Endothelial cell of umbilical vein (primary cell): ENCODE measurements around the gene SYT7.

Experiments
- EZH2 ChIP-seq: IDR thresholded peaks from 2 replicates; pipeline ENCODE4 v1.6.1; 2012; ENCODE audit warnings: borderline replicate concordance, low read depth, mild to moderate bottlenecking, moderate library complexity, low read length, inconsistent platforms; ENCODE audit not compliant: severe bottlenecking
- POLR2A ChIP-seq: IDR thresholded peaks from 2 replicates; pipeline ENCODE4 v1.6.1; 2012; ENCODE audit warnings: low read depth, mild to moderate bottlenecking, control low read depth, low read length
- POLR2AphosphoS5 ChIP-seq: IDR thresholded peaks from 2 replicates; pipeline ENCODE4 v1.6.1; 2012; ENCODE audit warnings: low read depth, mild to moderate bottlenecking, control low read depth, low read length, moderate library complexity; ENCODE audit not compliant: insufficient read depth
- TF ChIP-seq, protein P1 (sequence below), 2 donors: IDR thresholded peaks; 1 replicate in 1 of 2; 2 replicates in 1 of 2; pipeline ENCODE4 v1.5.1; 2011; ENCODE audit warnings: low read length in 2 of 2, mild to moderate bottlenecking in 2 of 2, moderate library complexity in 2 of 2, control low read depth in 1 of 2, inconsistent platforms in 1 of 2, low read depth in 1 of 2; ENCODE audit not compliant: insufficient read depth in 1 of 2; ENCODE audit errors: extremely low read depth in 1 of 2

DNA sequence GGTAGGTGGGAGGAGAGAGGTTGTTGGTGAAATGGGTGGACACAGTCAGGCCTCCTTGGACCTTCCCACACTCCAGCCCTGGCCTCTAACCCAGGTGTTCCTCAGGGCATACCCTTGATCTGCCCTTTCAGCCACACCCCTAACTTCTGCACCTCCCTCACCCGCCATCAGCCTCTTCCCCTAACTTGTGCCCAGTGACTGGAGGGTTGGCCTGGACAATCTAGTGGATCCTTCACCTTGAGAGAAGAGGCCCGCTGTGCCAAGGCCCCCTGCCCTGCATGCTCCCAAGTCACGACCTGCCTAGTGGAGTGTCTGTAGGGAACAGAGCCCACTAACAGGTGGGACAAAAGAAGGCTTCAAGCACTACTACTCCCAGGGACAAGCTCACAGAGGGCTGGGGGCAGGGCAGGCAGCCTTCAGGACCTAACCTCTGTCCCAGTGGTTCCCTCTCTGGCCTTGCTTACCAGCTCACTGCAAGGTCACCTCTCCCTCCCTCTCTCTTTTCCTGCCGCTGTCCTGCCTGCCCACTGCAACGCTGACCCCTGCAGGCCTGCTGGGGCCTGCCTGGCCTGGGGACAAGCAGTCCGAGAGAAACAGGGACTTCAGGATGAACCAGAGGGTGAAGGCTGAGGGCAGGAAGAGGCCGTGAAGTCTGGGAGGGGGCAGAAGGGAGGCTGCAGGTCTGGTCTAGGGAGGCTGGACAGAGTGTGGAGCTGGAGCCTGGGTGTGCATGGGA, 3.3 kb downstream of the SYT7 start:
- TF ChIP-seq, protein P1, sequence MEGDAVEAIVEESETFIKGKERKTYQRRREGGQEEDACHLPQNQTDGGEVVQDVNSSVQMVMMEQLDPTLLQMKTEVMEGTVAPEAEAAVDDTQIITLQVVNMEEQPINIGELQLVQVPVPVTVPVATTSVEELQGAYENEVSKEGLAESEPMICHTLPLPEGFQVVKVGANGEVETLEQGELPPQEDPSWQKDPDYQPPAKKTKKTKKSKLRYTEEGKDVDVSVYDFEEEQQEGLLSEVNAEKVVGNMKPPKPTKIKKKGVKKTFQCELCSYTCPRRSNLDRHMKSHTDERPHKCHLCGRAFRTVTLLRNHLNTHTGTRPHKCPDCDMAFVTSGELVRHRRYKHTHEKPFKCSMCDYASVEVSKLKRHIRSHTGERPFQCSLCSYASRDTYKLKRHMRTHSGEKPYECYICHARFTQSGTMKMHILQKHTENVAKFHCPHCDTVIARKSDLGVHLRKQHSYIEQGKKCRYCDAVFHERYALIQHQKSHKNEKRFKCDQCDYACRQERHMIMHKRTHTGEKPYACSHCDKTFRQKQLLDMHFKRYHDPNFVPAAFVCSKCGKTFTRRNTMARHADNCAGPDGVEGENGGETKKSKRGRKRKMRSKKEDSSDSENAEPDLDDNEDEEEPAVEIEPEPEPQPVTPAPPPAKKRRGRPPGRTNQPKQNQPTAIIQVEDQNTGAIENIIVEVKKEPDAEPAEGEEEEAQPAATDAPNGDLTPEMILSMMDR (IDR thresholded peaks at IDR 0.05; ENCODE audit: extremely low read depth in 1 of 2, insufficient read depth in 1 of 2, low read depth in 1 of 2, low read length in 2 of 2) = peak; percentile 11 to 28
- TF ChIP-seq EZH2 (no peak), POLR2A (no peak), POLR2AphosphoS5 (no peak)
